ENCODE data around the gene SORCS3.

DNA sequence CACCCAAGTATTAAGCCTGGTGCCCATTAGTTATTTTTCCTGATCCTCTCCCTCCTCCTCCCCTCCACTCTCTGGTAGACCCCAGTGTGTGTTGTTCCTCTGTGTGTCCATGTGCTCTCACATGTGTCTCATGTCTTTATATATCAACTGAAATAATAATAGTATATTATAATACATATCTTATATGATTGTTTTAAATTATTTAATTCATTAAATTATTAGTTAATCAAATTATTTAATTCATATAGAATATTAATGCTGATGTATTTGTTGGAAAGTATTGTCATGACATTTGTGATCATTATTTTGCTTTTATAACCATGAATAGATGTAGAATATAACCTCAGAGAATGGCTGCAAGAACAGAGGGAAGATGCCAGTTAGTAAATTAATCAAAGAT is 647.5 kb downstream of the SORCS3 start:
- TF ChIP-seq, protein P1, sequence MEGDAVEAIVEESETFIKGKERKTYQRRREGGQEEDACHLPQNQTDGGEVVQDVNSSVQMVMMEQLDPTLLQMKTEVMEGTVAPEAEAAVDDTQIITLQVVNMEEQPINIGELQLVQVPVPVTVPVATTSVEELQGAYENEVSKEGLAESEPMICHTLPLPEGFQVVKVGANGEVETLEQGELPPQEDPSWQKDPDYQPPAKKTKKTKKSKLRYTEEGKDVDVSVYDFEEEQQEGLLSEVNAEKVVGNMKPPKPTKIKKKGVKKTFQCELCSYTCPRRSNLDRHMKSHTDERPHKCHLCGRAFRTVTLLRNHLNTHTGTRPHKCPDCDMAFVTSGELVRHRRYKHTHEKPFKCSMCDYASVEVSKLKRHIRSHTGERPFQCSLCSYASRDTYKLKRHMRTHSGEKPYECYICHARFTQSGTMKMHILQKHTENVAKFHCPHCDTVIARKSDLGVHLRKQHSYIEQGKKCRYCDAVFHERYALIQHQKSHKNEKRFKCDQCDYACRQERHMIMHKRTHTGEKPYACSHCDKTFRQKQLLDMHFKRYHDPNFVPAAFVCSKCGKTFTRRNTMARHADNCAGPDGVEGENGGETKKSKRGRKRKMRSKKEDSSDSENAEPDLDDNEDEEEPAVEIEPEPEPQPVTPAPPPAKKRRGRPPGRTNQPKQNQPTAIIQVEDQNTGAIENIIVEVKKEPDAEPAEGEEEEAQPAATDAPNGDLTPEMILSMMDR (IDR thresholded peaks at IDR 0.05) = no peak
- no peak for TF ChIP-seq ZFX (IDR thresholded peaks at IDR 0.05; ENCODE audit: borderline replicate concordance)
